ENCODE results near the gene BRCA2.

Gene BRCA2

DNA sequence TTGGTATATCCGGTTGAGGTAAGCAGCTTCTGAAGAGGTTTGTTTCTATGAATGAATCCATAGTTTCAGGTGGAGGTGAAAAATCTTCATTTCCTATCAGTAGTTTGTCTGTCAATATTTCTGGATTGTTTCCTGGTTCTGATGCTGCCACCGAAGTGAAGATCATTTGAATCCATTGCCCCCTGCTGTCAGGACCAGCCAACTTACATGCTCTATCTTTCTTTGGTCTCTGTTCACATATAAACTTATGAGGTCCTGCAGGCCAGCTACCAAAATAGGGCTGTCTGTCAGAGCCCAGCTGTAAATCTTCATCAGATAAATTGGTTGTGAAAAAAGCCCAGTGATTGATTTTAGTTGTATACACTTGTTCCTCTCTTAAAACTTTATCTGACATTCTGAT is 127.8 kb downstream of the BRCA2 start:
- TF ChIP-seq, protein P1, sequence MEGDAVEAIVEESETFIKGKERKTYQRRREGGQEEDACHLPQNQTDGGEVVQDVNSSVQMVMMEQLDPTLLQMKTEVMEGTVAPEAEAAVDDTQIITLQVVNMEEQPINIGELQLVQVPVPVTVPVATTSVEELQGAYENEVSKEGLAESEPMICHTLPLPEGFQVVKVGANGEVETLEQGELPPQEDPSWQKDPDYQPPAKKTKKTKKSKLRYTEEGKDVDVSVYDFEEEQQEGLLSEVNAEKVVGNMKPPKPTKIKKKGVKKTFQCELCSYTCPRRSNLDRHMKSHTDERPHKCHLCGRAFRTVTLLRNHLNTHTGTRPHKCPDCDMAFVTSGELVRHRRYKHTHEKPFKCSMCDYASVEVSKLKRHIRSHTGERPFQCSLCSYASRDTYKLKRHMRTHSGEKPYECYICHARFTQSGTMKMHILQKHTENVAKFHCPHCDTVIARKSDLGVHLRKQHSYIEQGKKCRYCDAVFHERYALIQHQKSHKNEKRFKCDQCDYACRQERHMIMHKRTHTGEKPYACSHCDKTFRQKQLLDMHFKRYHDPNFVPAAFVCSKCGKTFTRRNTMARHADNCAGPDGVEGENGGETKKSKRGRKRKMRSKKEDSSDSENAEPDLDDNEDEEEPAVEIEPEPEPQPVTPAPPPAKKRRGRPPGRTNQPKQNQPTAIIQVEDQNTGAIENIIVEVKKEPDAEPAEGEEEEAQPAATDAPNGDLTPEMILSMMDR (IDR thresholded peaks at IDR 0.05; ENCODE audit: borderline replicate concordance, control extremely low read depth, extremely low read depth, insufficient read depth, missing control alignments), result peak; percentile 44
- peak; percentile 68 for DNase-seq (ENCODE audit: low spot score)
- in situ Hi-C loops (cut with MboI; ENCODE audit: low sequenced_read_pairs, unreplicated experiment), result no loop called here

DNA sequence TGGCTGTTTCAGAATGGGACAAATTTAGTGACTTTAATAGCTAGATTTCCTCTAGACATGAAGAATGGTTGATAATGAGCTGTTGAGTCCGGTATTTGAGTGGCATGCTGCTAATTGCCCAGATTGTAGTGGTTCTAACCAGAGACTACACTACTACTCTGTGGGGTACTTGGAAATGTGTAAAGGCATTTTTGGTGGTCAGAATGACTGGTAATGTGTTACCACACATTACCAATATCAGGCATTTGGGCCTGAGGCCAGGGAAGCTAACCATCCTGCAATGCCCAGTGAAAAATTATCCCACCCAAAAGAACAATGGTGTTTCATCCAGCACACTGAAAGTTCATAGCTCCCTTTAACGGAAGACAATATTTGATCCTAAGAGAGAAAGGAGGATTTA is 130.2 kb downstream of the BRCA2 start:
- no peak for DNase-seq (ENCODE audit: low spot score)
- TF ChIP-seq, protein P1 (IDR thresholded peaks at IDR 0.05; ENCODE audit: borderline replicate concordance, control extremely low read depth, extremely low read depth, insufficient read depth, missing control alignments), result no peak
- in situ Hi-C loops (cut with MboI; ENCODE audit: low sequenced_read_pairs, unreplicated experiment), result no loop called here

DNA sequence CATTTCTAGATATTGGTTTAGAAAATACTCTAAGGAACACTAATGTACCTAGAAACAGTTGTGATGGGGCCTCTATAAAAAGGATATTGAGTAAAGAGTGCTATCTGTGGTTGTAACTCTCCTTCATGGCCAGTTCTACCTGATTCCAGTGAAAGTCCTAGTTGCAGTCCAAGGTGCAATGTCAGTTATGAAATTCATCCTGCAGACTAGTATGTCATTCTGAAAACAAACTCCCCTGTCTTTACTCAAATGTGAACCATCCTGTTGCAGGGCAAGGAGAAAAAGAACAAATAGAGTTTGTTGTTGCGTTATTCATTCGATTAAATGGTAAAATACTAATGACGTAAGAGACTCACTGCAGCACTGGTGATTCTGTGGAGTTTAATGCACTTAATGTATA is 130.9 kb downstream of the BRCA2 start:
- DNase-seq (ENCODE audit: low spot score), result no peak
- in situ Hi-C loops (cut with MboI; ENCODE audit: low sequenced_read_pairs, unreplicated experiment), result no loop called here
- TF ChIP-seq, protein P1 (IDR thresholded peaks at IDR 0.05; ENCODE audit: borderline replicate concordance, control extremely low read depth, extremely low read depth, insufficient read depth, missing control alignments), result no peak

DNA sequence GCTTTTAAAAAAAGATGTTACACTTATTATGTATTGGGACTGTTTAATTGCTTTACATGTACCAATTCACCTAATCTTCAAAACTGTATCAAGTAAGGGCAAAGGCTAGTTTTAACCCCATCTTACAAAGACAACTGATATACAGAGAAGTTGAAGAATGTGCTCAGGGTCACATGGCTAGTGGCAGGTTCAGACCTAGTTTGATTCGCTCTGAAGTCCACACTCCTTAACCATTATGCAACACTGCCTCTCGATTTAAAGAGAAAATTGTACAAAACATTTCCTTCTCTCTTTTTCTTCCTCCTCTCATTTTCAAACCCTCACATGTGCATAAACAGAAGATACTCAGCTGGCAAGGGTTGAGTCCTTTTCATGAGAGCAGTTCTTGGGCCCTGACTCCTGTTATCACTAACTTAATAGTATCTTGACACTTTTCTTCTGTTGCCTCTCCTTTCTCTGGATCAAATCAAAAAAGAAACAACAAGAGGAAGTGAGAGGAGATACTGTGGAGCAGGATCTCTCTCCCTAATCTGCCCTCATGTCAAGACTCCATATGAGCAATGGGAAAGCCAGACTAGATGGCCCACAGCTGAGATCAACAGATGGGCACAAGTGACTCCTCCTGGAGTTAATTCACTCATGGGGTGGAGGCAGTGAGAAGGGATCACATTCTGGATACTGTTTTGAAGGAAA is 131.6 kb downstream of the BRCA2 start:
- in situ Hi-C loops (cut with MboI; ENCODE audit: low sequenced_read_pairs, unreplicated experiment), result no loop called here
- no peak for DNase-seq (ENCODE audit: low spot score)
- TF ChIP-seq, protein P1 (IDR thresholded peaks at IDR 0.05; ENCODE audit: borderline replicate concordance, control extremely low read depth, extremely low read depth, insufficient read depth, missing control alignments), result no peak

DNA sequence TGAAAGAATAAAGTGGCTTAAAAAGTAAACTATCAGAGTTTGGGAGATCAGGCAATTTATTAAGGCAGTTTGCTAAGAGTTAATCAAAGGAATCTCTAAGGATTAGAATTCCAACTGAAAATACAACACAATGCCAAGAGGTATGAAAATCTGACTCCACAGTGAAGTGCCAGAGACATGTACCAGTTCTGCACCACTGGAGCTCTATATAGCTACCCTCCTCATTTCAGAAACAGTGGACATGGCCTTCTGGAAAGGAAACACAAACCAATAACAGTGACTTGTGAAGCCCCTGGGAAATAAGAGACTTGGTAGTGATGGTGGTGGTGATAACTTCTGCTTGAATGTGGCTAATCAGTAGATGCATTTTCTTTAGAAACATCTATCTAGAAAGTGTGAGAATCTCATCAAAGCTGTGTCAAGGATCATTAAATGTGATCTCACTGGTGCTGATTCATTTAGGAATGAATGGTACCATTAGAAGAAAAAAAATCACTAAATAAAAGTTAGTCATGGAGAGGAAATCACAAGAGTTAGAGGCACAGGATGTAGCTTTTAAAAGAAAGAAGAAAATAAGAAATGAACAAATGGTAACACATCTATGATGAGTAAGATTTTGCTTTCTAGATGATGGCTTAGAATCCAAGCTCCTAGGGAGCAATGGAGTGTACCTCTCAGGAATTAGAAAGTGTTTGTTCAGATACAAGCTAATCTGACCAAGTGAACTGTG is 132.8 kb downstream of the BRCA2 start:
- no peak for DNase-seq (ENCODE audit: low spot score)
- TF ChIP-seq, protein P1 (IDR thresholded peaks at IDR 0.05; ENCODE audit: borderline replicate concordance, control extremely low read depth, extremely low read depth, insufficient read depth, missing control alignments), result no peak
- in situ Hi-C loops (cut with MboI; ENCODE audit: low sequenced_read_pairs, unreplicated experiment), result no loop called here

DNA sequence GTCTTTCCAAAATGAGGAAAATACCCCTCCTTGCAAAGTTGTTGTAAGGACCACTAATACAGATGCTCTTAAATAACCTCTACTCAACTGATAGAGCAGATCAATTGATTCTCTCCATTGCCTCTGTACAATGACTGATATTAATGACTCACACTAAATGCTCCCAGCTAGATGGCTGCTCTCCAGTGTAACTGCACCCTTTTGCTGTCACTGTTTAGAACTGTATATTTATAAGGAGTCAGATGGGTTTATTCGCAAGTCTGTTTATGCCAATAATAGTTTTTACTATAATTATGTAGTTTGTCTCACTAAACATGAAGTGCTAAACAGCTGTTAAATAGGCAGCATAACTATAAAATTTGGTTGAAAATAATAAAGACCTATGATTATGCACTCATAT is 133.7 kb downstream of the BRCA2 start:
- TF ChIP-seq, protein P1 (IDR thresholded peaks at IDR 0.05; ENCODE audit: borderline replicate concordance, control extremely low read depth, extremely low read depth, insufficient read depth, missing control alignments), result no peak
- in situ Hi-C loops (cut with MboI; ENCODE audit: low sequenced_read_pairs, unreplicated experiment), result no loop called here
- no peak for DNase-seq (ENCODE audit: low spot score)
